ENCODE data around the gene MYO10. TPM values are rescaled to one million over a fixed set of nuclear protein-coding genes. Genes with fewer than 3 reads are reported as not detected.

The MYO10 gene
- total and polyA plus RNA-seq, 2 donors (not counting 3 experiments of a cell fraction or from before 2014, with no cell fraction given) = 36.0 to 148 TPM

DNA sequence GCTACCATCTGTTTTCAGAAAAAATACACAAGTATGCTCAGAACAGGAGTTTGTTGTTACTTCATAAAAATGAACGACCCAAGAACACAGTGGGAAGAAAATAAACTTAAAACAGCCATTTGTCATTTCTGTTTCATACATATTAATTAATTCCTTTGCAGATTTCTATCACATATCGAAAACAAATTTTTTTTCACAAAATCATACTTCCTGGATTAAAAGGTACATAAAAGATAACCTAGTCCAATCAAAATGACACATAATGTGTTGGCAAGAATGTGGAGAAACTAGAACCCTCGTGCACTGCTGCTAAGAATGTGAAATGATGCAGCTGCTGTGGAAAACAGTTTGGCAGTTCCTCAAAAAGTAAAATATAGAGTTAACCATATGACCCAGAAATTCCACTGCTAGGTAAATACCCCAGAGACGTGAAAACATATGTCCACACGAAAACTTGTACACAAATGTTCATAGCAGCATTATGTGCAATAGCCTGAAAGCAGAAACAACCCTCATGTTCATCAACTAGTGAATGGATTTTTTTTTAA is 46.0 kb downstream of the MYO10 start:
- peaks cover 16% of the 10 kb centered on the region for H4K20me1 ChIP-seq (replicated peaks; ENCODE audit: control insufficient read depth, extremely low read depth, insufficient read depth, low read length)
- H3K9ac ChIP-seq (replicated peaks; ENCODE audit: extremely low read depth, insufficient read depth, low read length) = no peak overlapping the region
- H3K27me3 ChIP-seq (ENCODE audit: control insufficient read depth in 2 of 2, insufficient read depth in 2 of 2, low read length in 2 of 2) = no peaks in the 10 kb centered on the region
- H3K36me3 ChIP-seq (ENCODE audit: control insufficient read depth in 2 of 2, extremely low read depth in 1 of 2, insufficient read depth in 2 of 2, low read length in 2 of 2) = no peaks in the 10 kb centered on the region
- DNase-seq (ENCODE audit: low read depth, low spot score) (peak; percentile 72), FAIRE-seq (no peak)
- peaks cover 3% of the 10 kb centered on the region for H3K9me1 ChIP-seq (replicated peaks; ENCODE audit: control insufficient read depth, extremely low read depth, insufficient read depth, low read length)
- ChIA-PET POLR2A (no interaction called here), CTCF (interaction anchor here (1.0 to 2.0 kb wide), 5 partner anchors 14 to 300 kb away, joined by 3 to 9 read pairs (median 4); no protein-coding TSS in a partner anchor)
- TF ChIP-seq JUN (IDR thresholded peaks at IDR 0.05; ENCODE audit: borderline replicate concordance, insufficient read depth, insufficient read length, low read depth) = peak; percentile 6
- TF ChIP-seq, protein P1, sequence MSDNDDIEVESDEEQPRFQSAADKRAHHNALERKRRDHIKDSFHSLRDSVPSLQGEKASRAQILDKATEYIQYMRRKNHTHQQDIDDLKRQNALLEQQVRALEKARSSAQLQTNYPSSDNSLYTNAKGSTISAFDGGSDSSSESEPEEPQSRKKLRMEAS (IDR thresholded peaks at IDR 0.05; ENCODE audit: insufficient read depth, insufficient read length) = no peak
- H3K9me3 ChIP-seq (replicated peaks; ENCODE audit: control insufficient read depth, insufficient read depth, low read length) = no peaks in the 10 kb centered on the region
- peaks cover 98% of the 10 kb centered on the region for H3K79me2 ChIP-seq (ENCODE audit: control insufficient read depth, insufficient read depth, low read length)
- H2AFZ ChIP-seq (ENCODE audit: low read depth, low read length) = no peak overlapping the region
- BruUV-seq (replicated peaks) = no TSS peak
- H3K4me3 ChIP-seq (replicated peaks in 1 of 3; ENCODE audit: insufficient read depth in 1 of 3, low read depth in 1 of 3, low read length in 3 of 3) = peak overlapping the region in 1 of 3 experiments; percentile 4
- intact Hi-C loops (cut with micrococcal nuclease) (loop anchor here (2.0 kb wide), 1 partner anchor 35 kb away; no protein-coding TSS in a partner anchor), dilution Hi-C loops (cut with MboI; ENCODE audit: extremely low pct_ligation_motif_present, low sequenced_read_pairs) (no loop called here)
- H3K4me2 ChIP-seq (ENCODE audit: insufficient read depth, low read length) = peak overlapping the region; percentile 79
- peaks cover 46% of the 10 kb centered on the region for H3K4me1 ChIP-seq (ENCODE audit: control insufficient read depth, extremely low read depth, insufficient read depth, low read length)
- H3K27ac ChIP-seq (ENCODE audit: insufficient read depth, low read depth, low read length) = peak overlapping the region; percentile 10

DNA sequence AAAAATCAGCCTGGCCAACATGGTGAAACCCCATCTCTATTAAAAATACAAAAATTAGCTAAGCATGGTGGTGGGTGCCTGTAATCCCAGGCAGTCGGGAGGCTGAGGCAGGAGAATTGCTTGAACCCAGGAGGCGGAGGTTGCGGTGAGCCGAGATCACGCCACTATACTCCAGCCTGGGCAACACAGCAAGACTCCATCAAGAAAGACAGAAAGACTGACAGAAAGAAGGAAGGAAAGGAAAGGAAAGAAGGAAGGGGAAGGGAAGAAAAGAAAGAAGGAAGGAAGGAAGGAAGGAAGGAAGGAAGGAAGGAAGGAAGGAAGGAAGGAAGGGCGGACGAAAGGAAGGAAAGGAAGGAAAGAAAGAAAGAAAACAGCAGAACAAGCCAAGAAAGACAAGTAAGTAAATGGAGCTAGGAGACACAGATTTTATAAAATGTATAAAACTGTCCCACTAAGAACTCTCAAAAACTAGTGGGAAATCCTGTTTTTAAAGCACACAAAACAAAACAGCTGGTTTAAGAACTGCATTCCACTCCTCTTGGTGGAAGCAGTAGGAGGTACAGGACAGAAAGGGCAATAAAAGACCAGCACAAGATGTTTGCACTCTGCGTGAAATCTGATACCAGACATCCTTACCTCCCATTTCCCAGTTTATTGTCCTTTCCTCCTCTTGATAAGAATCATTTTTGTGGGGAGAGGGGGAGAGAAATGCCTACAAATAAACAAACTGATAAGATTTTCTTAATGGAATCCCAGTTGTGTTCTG is 46.7 kb downstream of the MYO10 start:
- Histone ChIP-seq H3K9me3 (replicated peaks; ENCODE audit: control insufficient read depth, insufficient read depth, low read length) (no peaks in the 10 kb centered on the region), H4K20me1 (replicated peaks; ENCODE audit: control insufficient read depth, extremely low read depth, insufficient read depth, low read length) (peaks cover 14% of the 10 kb centered on the region), H3K27ac (ENCODE audit: insufficient read depth, low read depth, low read length) (peak overlapping the region; percentile 10), H3K4me1 (ENCODE audit: control insufficient read depth, extremely low read depth, insufficient read depth, low read length) (peaks cover 39% of the 10 kb centered on the region), H3K79me2 (ENCODE audit: control insufficient read depth, insufficient read depth, low read length) (peaks cover 98% of the 10 kb centered on the region), H3K4me2 (ENCODE audit: insufficient read depth, low read length) (peak overlapping the region; percentile 79), H3K4me3 (replicated peaks in 1 of 3; ENCODE audit: insufficient read depth in 1 of 3, low read depth in 1 of 3, low read length in 3 of 3) (peak overlapping the region in 1 of 3 experiments; percentile 4), H3K9me1 (replicated peaks; ENCODE audit: control insufficient read depth, extremely low read depth, insufficient read depth, low read length) (peaks cover 3% of the 10 kb centered on the region), H3K27me3 (ENCODE audit: control insufficient read depth in 2 of 2, insufficient read depth in 2 of 2, low read length in 2 of 2) (no peaks in the 10 kb centered on the region), H3K36me3 (ENCODE audit: control insufficient read depth in 2 of 2, extremely low read depth in 1 of 2, insufficient read depth in 2 of 2, low read length in 2 of 2) (no peaks in the 10 kb centered on the region), H2AFZ (ENCODE audit: low read depth, low read length) (no peak overlapping the region), H3K9ac (replicated peaks; ENCODE audit: extremely low read depth, insufficient read depth, low read length) (no peak overlapping the region)
- ChIA-PET POLR2A (interaction anchor here (0.6 to 0.8 kb wide), 2 partner anchors 31 to 97 kb away, joined by 3 to 6 read pairs; no protein-coding TSS in a partner anchor), CTCF (interaction anchor here (0.8 to 2.0 kb wide), 5 partner anchors 14 to 301 kb away, joined by 3 to 9 read pairs (median 3); no protein-coding TSS in a partner anchor)
- intact Hi-C loops (cut with micrococcal nuclease) = loop anchor here (2.0 kb wide), 1 partner anchor 35 kb away; no protein-coding TSS in a partner anchor
- dilution Hi-C loops (cut with MboI; ENCODE audit: extremely low pct_ligation_motif_present, low sequenced_read_pairs) = no loop called here
- TF ChIP-seq, protein P1 (IDR thresholded peaks at IDR 0.05; ENCODE audit: insufficient read depth, insufficient read length) = no peak
- TF ChIP-seq POLR2A (IDR thresholded peaks at IDR 0.05; ENCODE audit: low read depth, low read length) (peak; percentile 38), EZH2 (IDR thresholded peaks at IDR 0.05; ENCODE audit: borderline replicate concordance, low read depth, low read length, severe bottlenecking) (no peak), MYC (IDR thresholded peaks at IDR 0.05; ENCODE audit: low read depth, low read length) (no peak), POLR2AphosphoS5 (IDR thresholded peaks at IDR 0.05; ENCODE audit: insufficient read depth, low read depth, low read length) (no peak), FOS (IDR thresholded peaks at IDR 0.05; ENCODE audit: borderline replicate concordance, insufficient read depth, low read length) (no peak), GATA2 (IDR thresholded peaks at IDR 0.05; ENCODE audit: insufficient read depth, insufficient read length, low read depth, low read length) (peak; percentile 53), CTCF (IDR thresholded peaks at IDR 0.05; ENCODE audit: extremely low read depth in 1 of 2, insufficient read depth in 1 of 2, low read depth in 1 of 2, low read length in 2 of 2) (no peak), JUN (IDR thresholded peaks at IDR 0.05; ENCODE audit: borderline replicate concordance, insufficient read depth, insufficient read length, low read depth) (no peak)
- peak; percentile 72 for FAIRE-seq
- no TSS peak for BruUV-seq (replicated peaks)
- DNase-seq (ENCODE audit: low read depth, low spot score) = peak; percentile 70
